ENCODE results near the gene CKAP5. TPM values are rescaled to one million over a fixed set of nuclear protein-coding genes. Genes with fewer than 3 reads are reported as not detected.

Gene CKAP5
- total RNA-seq, 1 experiment from 2014 or later = 572 TPM

DNA sequence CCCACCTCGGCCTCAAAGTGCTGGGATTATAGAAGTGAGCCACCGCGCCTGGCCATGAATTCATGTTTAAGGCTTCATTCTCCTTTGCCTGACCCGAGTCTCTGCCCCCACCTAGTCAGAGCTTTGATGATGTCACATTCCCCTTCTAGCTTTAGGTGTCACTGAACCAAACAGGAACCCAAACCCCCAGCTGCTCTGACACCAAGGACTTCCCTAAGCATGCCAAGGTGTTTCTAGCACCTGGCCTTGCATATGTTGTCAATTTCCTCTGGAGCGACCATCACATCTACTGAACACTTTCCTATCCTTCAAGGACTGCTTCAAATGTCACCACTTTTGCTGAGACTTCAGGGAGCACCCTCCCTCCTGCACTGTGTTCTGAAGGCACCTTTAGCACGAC is 124.8 kb downstream of the CKAP5 start:
- Histone ChIP-seq H3K9me3 (ENCODE audit: low read depth, low read length, poor library complexity, severe bottlenecking) (no peaks in the 10 kb centered on the region), H3K27ac (ENCODE audit: low read depth, low read length, poor library complexity, severe bottlenecking) (no peak overlapping the region), H3K4me3 (ENCODE audit: low read depth, low read length, poor library complexity, severe bottlenecking) (no peak overlapping the region), H3K36me3 (ENCODE audit: insufficient read depth, low read length, poor library complexity, severe bottlenecking) (no peaks in the 10 kb centered on the region), H3K27me3 (replicated peaks; ENCODE audit: insufficient read depth, low read depth, low read length, poor library complexity) (no peaks in the 10 kb centered on the region), H3K4me1 (ENCODE audit: insufficient read depth, low read length, poor library complexity, severe bottlenecking) (no peaks in the 10 kb centered on the region)
- intact Hi-C loops (cut with micrococcal nuclease; ENCODE audit: unreplicated experiment) = loop anchor here (10.0 kb wide), 1 partner anchor 336 kb away; the partner anchor contains the start of gene MDK
- no peak for DNase-seq (ENCODE audit: low spot score)
- ChIA-PET POLR2A (ENCODE audit: low non-redundant PET) (no interaction called here), CTCF (no interaction called here)
- TF ChIP-seq EZH2 (IDR thresholded peaks at IDR 0.05; ENCODE audit: borderline replicate concordance, low read depth, low read length, poor library complexity, severe bottlenecking) (no peak), CTCF (conservative IDR thresholded peaks at IDR 0.05; ENCODE audit: low read depth, low read length) (no peak)
- no TSS peak for BruUV-seq (replicated peaks)

DNA sequence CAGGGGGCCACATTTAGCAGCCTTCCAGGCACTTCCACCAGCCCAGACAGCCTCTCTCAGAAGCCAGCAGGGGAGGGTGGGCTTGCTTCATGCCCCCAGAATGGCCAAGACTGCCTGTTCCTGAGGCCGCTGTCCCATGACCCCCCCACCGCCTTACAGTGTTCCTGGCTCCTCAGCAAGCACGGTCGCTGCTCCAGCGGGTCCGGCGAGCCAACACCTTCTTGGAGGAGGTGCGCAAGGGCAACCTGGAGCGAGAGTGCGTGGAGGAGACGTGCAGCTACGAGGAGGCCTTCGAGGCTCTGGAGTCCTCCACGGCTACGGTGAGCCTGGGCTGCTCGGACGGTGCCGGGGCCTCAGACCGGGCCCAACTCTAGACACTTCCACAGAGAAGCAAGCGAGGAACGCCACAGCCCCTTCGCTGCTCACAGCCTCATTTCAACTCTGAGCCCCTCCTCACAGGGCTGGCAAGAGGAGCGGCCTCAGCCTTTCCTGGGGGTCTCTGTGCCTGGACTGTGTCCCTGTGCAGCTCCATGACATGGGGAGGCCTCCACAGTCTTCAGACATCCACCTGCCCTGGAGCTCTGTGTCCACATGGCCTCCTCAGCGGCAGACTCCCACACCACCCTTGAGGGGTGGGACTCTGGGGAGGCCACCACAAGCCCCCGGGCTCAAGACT is 126.4 kb downstream of the CKAP5 start:
- BruUV-seq (replicated peaks) = no TSS peak
- H3K36me3 ChIP-seq (ENCODE audit: insufficient read depth, low read length, poor library complexity, severe bottlenecking) = no peaks in the 10 kb centered on the region
- no peak overlapping the region for H3K4me3 ChIP-seq (ENCODE audit: low read depth, low read length, poor library complexity, severe bottlenecking)
- H3K27ac ChIP-seq (ENCODE audit: low read depth, low read length, poor library complexity, severe bottlenecking) = no peak overlapping the region
- no peaks in the 10 kb centered on the region for H3K4me1 ChIP-seq (ENCODE audit: insufficient read depth, low read length, poor library complexity, severe bottlenecking)
- POLR2A ChIA-PET (ENCODE audit: low non-redundant PET) = interaction anchor here (0.9 kb wide), 1 partner anchor 20 kb away, joined by 3 read pairs; the partner anchor contains the start of gene ARHGAP1
- TF ChIP-seq CTCF (conservative IDR thresholded peaks at IDR 0.05; ENCODE audit: low read depth, low read length) = no peak
- no peak for TF ChIP-seq EZH2 (IDR thresholded peaks at IDR 0.05; ENCODE audit: borderline replicate concordance, low read depth, low read length, poor library complexity, severe bottlenecking)
- no peak for DNase-seq (ENCODE audit: low spot score)
- intact Hi-C loops (cut with micrococcal nuclease; ENCODE audit: unreplicated experiment) = loop anchor here (10.0 kb wide), 1 partner anchor 335 kb away; the partner anchor contains the start of gene MDK
- CTCF ChIA-PET = no interaction called here
- H3K9me3 ChIP-seq (ENCODE audit: low read depth, low read length, poor library complexity, severe bottlenecking) = no peaks in the 10 kb centered on the region
- no peaks in the 10 kb centered on the region for H3K27me3 ChIP-seq (replicated peaks; ENCODE audit: insufficient read depth, low read depth, low read length, poor library complexity)

DNA sequence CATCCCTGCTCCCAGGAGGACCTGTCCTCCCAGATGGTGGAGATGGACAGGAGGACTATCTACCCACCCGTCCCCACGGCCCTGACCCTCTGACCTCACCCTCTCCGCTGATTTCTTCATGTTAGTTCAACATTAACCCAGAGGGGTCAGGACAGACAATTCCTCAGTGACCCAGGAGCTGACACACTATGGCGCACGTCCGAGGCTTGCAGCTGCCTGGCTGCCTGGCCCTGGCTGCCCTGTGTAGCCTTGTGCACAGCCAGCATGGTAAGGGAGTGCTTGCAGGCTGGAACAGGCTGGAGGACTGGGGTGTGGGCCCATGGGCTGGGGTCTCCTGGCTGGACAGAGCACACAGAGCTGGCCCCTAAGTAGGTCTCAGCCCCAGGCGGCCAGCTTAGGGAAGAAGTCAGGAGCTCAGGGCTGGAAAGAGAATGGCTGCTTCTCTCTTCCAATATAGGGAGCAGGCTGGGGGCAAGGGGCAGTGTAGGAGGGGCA is 127.0 kb downstream of the CKAP5 start, which contains the start of gene F2:
F2 (plus strand) TSS at position 166 of the 495 bp plus-strand sequence; CDS start at position 189, 23 bp downstream.
- ChIA-PET POLR2A (ENCODE audit: low non-redundant PET) (interaction anchor here (0.9 kb wide), 1 partner anchor 19 kb away, joined by 3 read pairs; the partner anchor contains the start of gene ARHGAP1), CTCF (no interaction called here)
- BruUV-seq (replicated peaks) = no TSS peak
- Histone ChIP-seq H3K27me3 (replicated peaks; ENCODE audit: insufficient read depth, low read depth, low read length, poor library complexity) (no peaks in the 10 kb centered on the region), H3K4me1 (ENCODE audit: insufficient read depth, low read length, poor library complexity, severe bottlenecking) (no peaks in the 10 kb centered on the region), H3K9me3 (ENCODE audit: low read depth, low read length, poor library complexity, severe bottlenecking) (no peaks in the 10 kb centered on the region), H3K27ac (ENCODE audit: low read depth, low read length, poor library complexity, severe bottlenecking) (no peak within 1 kb of the TSS), H3K36me3 (ENCODE audit: insufficient read depth, low read length, poor library complexity, severe bottlenecking) (no peaks in the 10 kb centered on the region), H3K4me3 (ENCODE audit: low read depth, low read length, poor library complexity, severe bottlenecking) (no peak within 1 kb of the TSS)
- intact Hi-C loops (cut with micrococcal nuclease; ENCODE audit: unreplicated experiment) = no loop called here
- TF ChIP-seq CTCF (conservative IDR thresholded peaks at IDR 0.05; ENCODE audit: low read depth, low read length) = no peak
- TF ChIP-seq EZH2 (IDR thresholded peaks at IDR 0.05; ENCODE audit: borderline replicate concordance, low read depth, low read length, poor library complexity, severe bottlenecking) = no peak
- no peak for DNase-seq (ENCODE audit: low spot score)
